ENCODE measurements around the gene TTC8.

Gene TTC8

GRCh38 chr14:88904206-88904647 lies 79.8 kb downstream of the TTC8 start:
- DNase-seq (ENCODE audit: insufficient read length, low spot score) (no peak), FAIRE-seq (no peak)
- TF ChIP-seq, protein P1, sequence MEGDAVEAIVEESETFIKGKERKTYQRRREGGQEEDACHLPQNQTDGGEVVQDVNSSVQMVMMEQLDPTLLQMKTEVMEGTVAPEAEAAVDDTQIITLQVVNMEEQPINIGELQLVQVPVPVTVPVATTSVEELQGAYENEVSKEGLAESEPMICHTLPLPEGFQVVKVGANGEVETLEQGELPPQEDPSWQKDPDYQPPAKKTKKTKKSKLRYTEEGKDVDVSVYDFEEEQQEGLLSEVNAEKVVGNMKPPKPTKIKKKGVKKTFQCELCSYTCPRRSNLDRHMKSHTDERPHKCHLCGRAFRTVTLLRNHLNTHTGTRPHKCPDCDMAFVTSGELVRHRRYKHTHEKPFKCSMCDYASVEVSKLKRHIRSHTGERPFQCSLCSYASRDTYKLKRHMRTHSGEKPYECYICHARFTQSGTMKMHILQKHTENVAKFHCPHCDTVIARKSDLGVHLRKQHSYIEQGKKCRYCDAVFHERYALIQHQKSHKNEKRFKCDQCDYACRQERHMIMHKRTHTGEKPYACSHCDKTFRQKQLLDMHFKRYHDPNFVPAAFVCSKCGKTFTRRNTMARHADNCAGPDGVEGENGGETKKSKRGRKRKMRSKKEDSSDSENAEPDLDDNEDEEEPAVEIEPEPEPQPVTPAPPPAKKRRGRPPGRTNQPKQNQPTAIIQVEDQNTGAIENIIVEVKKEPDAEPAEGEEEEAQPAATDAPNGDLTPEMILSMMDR (IDR thresholded peaks at IDR 0.05; ENCODE audit: insufficient read depth, missing control alignments) = no peak

- TF ChIP-seq, protein P1 (IDR thresholded peaks at IDR 0.05; ENCODE audit: insufficient read depth, missing control alignments) = no peak
- FAIRE-seq = no peak
- no peak for DNase-seq (ENCODE audit: insufficient read length, low spot score)
These were observed 80.4 kb downstream of the TTC8 start for GRCh38 chr14:88904864-88905263.

DNA sequence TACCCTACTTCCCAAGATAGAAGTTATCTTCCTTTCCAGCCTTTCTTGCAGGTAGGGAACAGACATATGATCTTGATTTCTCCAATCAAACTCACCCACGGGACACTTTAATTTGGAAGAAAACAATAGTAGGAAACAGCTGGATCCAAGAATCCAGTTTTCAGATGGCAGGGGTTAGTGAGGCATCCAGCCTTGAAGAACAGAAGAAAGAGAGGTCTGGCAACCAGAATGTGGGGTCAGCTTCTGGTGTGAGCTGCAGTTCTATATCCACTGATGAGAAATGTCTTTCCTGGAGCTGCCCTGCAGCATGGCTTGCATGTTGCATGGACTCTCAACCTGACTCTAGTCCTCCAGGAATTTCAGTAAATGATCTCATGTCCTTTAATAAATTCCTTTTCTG lies 83.8 kb downstream of the TTC8 start:
- no peak for DNase-seq (ENCODE audit: insufficient read length, low spot score)
- no peak for FAIRE-seq
- TF ChIP-seq, protein P1 (IDR thresholded peaks at IDR 0.05; ENCODE audit: insufficient read depth, missing control alignments) = no peak

- FAIRE-seq (no peak), DNase-seq (ENCODE audit: insufficient read length, low spot score) (no peak)
- TF ChIP-seq, protein P1 (IDR thresholded peaks at IDR 0.05; ENCODE audit: insufficient read depth, missing control alignments) = no peak
These were observed 85.9 kb downstream of the TTC8 start for GRCh38 chr14:88910386-88910785.

GRCh38 chr14:88911809-88912208 lies 87.4 kb downstream of the TTC8 start:
- DNase-seq (ENCODE audit: insufficient read length, low spot score) = no peak
- TF ChIP-seq, protein P1 (IDR thresholded peaks at IDR 0.05; ENCODE audit: insufficient read depth, missing control alignments) = no peak
- no peak for FAIRE-seq

DNA sequence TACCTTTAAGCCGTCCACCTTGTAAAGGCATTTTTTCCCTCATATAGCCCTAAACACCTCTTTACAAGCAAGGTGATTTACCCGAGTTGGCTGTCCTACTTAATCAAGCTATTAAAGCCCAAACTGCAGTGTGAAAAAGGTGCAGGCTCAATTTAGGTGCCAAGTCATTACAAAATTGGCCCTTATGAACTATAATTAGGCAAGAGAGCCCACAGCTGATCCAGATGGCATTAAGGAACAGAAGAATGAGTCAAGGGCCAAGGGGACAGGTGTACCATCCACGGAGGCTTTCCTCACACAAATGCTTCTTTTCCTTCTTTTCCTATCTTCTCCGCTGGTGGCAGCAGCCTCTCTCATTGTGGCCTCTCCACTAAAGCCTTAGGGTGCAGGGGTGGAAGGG lies 90.5 kb downstream of the TTC8 start:
- FAIRE-seq = no peak
- TF ChIP-seq, protein P1 (IDR thresholded peaks at IDR 0.05; ENCODE audit: insufficient read depth, missing control alignments) = no peak
- DNase-seq (ENCODE audit: insufficient read length, low spot score) = no peak

- TF ChIP-seq, protein P1 (IDR thresholded peaks at IDR 0.05; ENCODE audit: insufficient read depth, missing control alignments) = no peak
- DNase-seq (ENCODE audit: insufficient read length, low spot score) (no peak), FAIRE-seq (no peak)
These were observed 95.1 kb downstream of the TTC8 start for GRCh38 chr14:88919502-88919901.
